H54 (cell line): ENCODE data around the gene LST1.
"Not testable (repeated sequence)": the region's sequence is repeated elsewhere in the genome, so short reads cannot be mapped to it uniquely, and the experiment has no call there.

Source experiments
- DNase-seq: peaks from one replicate; pipeline ENCODE4 v3.0.0; 2011; ENCODE audit warnings: low spot score, mixed read lengths; ENCODE audit not compliant: insufficient read length
- FAIRE-seq: peaks from 3 replicates; lab custom pipeline; 2011; peaks lifted over from hg19 to GRCh38; lab: Jason Lieb, UNC
- POLR2A ChIP-seq: IDR thresholded peaks from 2 replicates; pipeline ENCODE4 v1.6.1; 2011; ENCODE audit warnings: low read depth, mild to moderate bottlenecking, low read length

The LST1 gene

GRCh38 chr6:31581434-31582229 is 4.4 kb upstream of the LST1 start:
- FAIRE-seq (no peak), DNase-seq (no peak)
- no peak for TF ChIP-seq POLR2A

GRCh38 chr6:31582230-31582643 is 3.8 kb upstream of the LST1 start, which contains the start of gene LTB:
Gene LTB (minus strand): TSS chr6:31582424. CDS start chr6:31582417, 7 bp downstream.
- no peak for TF ChIP-seq POLR2A
- FAIRE-seq (no peak), DNase-seq (no peak)

DNA sequence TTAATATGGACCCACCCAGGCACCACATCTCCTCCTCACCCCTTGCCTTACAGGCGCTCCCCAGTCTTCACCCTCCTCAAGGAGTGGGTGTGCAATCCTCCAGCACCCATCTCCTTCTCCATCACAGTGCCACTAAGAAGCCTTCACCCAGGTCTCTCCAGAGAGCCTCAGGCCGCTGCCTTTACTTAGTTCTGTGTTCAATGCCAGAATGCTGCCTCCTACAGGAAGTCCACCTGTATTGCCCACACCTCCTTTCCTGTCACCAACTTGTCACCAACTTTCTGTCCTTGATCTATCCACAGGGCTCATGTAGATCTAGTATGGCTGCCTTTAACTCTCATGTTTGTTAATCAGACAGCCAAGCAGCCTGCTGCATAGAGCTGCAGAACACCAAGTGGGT is 586 bp upstream of the LST1 start:
- no peak for TF ChIP-seq POLR2A
- no peak for DNase-seq
- FAIRE-seq, result no peak

DNA sequence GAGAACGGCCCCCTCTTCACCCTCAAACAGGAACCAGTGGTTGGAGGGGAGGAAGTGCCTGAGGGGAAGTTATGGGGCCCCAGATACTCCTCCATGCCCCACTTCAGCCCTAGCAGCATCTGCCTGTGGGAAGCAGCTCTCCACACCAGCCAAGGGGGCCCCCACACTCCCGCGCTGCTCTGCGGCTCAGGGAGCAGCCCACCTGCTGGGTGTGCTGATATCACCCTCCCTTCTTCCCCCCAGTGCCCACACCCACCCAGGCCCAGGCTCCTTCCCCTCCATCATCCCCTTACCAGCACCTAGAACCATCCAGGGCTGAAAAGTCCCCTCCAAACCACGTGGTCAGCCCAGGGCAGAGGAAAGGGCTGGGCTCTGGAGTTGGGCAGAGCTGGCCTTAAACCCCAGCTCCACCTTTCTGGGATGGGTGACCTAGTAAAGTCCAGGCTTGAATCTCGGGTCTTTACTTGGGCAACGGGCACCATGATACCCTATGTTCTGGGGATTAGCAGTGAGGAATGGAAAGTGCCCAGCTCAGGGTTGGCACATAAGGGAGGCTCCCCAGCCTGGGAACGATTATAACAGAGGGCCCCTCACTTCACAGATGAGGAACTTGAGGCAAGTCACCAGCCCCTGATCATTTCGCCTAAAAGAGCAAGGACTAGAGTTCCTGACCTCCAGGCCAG is 663 bp downstream of the LST1 start:
- DNase-seq (no peak), FAIRE-seq (no peak)
- no peak for TF ChIP-seq POLR2A

GRCh38 chr6:31587791-31588777 is 2.0 kb downstream of the LST1 start:
- no peak for FAIRE-seq
- no peak for DNase-seq
- no peak for TF ChIP-seq POLR2A

DNA sequence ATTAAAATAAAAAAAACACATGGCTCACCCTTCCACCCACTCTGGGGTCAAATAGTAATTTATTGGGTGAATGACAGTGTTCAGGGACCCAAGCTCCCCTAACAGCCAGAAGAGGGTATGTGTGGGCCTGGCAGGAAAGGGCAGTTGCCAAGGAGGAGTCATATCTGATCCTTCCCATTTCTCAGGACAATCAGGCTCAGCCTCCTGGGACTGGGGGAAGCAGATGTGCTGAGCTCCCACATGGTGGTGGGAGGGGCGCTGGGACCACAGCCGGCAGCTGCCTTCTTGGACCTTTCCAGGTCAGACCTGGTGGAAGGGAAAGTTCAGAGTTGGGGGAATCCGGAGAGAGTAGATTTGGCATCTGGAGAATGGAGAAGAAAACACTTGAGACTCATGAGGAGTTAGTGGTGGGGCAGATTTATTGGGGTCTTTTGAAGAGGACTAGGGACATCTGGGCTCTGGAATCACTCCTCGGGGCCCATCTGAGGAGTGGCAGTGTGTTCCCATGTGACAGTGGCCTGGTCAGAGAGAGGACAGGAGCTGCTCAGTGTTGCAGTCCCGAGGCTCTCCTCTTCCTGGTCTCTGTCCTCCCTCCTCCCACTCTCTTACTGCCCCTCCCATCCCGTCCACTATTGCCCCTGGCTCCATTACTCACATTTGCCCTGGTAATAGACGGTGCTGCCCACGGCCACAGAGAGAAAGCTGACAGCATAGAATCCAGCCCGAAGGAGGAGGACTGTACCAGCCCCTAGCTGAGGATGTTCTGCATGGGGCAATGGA is 3.0 kb downstream of the LST1 start:
- FAIRE-seq, result no peak
- DNase-seq, result no peak
- TF ChIP-seq POLR2A, result no peak

- not testable (repeated sequence) for FAIRE-seq, DNase-seq
Measured at GRCh38 chr6:31590691-31591090, 4.6 kb downstream of the LST1 start.

DNA sequence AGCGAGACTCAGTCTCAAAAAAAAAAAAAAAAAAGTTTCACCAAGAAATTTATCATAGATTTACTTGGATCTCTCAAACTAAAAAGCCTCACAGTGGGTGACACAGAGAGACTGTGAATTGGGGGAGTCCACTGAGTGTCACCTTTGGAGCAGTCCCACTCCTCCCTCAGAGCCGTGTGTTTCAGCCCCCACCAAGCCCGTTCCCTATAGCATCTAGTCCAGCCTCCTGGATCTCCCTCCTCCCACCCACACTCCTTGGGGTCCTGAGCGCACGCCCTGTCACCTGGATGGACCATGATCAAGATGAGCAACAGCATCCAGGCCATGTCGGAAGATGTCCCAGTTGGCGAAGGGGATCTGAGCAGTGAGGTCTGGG is 6.3 kb downstream of the LST1 start:
- no peak for TF ChIP-seq POLR2A
- FAIRE-seq, result no peak

GRCh38 chr6:31597006-31597405 is 10.9 kb downstream of the LST1 start:
- no peak for DNase-seq

More for the DNA sequence above, 6.3 kb downstream of the LST1 start:
- no peak for DNase-seq

DNA sequence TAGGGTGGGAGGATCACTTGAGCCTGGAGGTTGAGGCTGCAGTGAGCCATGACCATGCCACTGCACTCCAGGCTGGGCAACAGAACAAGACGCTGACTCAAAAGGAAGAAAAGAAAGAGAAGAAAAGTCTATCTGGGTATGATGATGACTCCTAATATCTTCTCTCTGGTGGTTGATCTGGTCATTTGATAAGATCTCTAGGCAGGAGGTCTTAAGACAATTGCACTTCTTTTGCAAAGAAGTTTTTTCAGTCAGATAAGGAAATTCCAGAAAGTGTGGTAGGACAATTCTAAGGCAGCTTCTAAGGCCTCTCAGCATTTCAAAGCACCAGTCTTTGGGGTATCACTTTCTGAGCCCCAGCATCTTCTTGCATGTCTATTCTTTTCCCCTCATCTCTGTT is 21.2 kb downstream of the LST1 start:
- DNase-seq (no peak), FAIRE-seq (no peak)
- no peak for TF ChIP-seq POLR2A

More at GRCh38 chr6:31597006-31597405, 10.9 kb downstream of the LST1 start:
- no peak for FAIRE-seq
- no peak for TF ChIP-seq POLR2A

DNA sequence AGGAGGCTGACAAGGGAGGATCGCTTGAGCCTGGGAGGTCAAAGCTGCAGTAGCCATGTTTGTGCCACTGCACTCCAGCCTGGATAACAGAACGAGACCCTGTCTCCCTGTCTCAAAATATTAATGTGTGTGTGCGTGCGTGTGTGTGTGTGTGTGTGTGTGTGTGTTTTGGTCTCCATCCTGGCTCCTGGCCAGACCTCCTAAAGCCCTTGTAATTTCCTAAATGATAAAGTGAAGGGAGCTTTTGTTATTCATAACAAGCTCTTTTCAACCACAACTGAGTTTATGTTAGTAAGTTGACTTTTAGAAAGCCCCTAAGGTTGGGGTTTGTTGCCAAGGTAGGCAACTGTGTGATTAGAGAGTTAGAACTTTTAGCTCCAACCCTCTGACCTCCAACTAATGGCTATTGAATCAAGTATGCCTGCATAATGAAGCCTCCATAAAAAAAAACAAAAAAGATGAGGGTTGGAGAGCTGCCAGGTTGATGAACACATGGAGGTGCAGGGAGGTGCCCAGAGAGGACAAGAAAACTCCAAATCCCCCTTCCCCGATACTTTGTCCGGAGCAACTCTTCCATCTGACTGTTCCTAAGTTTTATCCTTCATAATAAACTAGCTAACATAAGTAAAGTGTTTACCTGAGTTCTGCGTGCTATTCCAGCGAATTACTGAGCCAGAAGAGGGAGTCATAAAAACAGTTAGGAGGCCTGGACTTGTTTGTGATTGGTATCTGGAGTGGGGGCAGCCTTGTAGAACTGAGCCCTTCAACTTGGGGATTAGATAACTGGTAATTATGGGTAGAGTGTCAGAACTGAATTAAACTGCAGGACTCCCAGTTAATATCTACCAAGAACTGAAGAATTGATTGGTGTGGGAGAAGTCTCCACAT is 23.7 kb downstream of the LST1 start:
- FAIRE-seq (no peak), DNase-seq (no peak)
- no peak for TF ChIP-seq POLR2A

GRCh38 chr6:31610968-31611367 is 24.9 kb downstream of the LST1 start:
- no peak for TF ChIP-seq POLR2A
- FAIRE-seq (no peak), DNase-seq (no peak)

GRCh38 chr6:31614075-31614619 is 28.1 kb downstream of the LST1 start:
- DNase-seq (no peak), FAIRE-seq (no peak)
- TF ChIP-seq POLR2A, result no peak
